AG04450 (cell line): Measurements from ENCODE around the gene METTL27. TPM values are rescaled to one million over a fixed set of nuclear protein-coding genes. Genes with fewer than 3 reads are reported as not detected.
"Not testable (repeated sequence)": the region's sequence is repeated elsewhere in the genome, so short reads cannot be mapped to it uniquely, and the experiment has no call there.

ENCODE experiments used
- CTCF ChIA-PET: fragments of 300-600, 350-600 bp; formaldehyde crosslinking; extraction: SDS; loops from one replicate; lab custom pipeline; 2022; ENCODE audit warnings: antibody characterized with exemption, inconsistent platforms; lab: Charles Lee
- POLR2A ChIA-PET: fragments of 350-600 bp; formaldehyde crosslinking; extraction: SDS; loops from one replicate; lab custom pipeline; 2021; ENCODE audit warnings: antibody characterized with exemption, inconsistent platforms; lab: Yijun Ruan, JAX
- DNase-seq: peaks from one replicate; pipeline ENCODE4 v3.0.0-alpha.2; 2011; ENCODE audit warnings: low read depth, low spot score
- H3K27ac ChIP-seq: one replicate; pipeline ENCODE4 v1.5.1; 2012; ENCODE audit warnings: low read depth, low read length, control low read depth
- H3K27me3 ChIP-seq: one replicate; pipeline ENCODE4 v1.6.0; 2012; ENCODE audit warnings: low read length; ENCODE audit not compliant: control insufficient read depth, insufficient read depth
- H3K4me3 ChIP-seq: 2 replicates; pipeline ENCODE4 v1.5.1; 2011; ENCODE audit warnings: mild to moderate bottlenecking, low read depth, low read length, control low read depth
- H3K9me3 ChIP-seq: 2 replicates; pipeline ENCODE4 v1.5.1; 2012; ENCODE audit warnings: low read length; ENCODE audit not compliant: control insufficient read depth, insufficient read depth
- polyA plus RNA-seq: library from polyadenylated mRNA; depleted of rRNA; stranded (reverse); fragments of >200 nt; gene quantifications from 2 replicates; pipeline ENCODE4 v1.2.3, GENCODE V29; 2011
- TF ChIP-seq, protein P1 (sequence below): IDR thresholded peaks from 2 replicates; pipeline ENCODE4 v1.5.1; 2011; ENCODE audit warnings: low read depth, low read length, control low read depth, inconsistent platforms

METTL27 gene
- polyA plus RNA-seq, 1 experiment: 2.6 TPM

DNA sequence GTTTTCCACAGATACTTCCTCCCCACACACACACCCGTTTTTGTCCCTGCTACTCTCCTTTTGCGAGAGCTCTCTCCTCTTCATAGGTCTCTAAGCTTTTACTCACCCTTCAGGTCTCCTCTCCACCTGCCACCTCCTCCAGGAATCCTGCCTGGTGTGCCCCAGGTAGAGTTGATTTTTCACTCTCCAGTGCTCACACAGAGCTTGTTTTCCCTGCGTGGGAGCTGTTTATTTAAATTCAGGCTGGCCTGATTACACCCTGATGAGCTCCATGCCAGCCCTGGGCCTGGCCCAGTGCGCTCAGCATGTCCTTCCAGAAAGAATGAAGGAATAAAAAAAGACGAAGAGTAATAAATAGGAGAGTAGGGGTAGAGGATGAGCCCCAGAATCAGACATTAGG, 19.1 kb downstream of the METTL27 start:
- CTCF ChIA-PET: interaction anchor here (1.1 to 1.8 kb wide), 2 partner anchors 12 to 32 kb away, joined by 4 to 6 read pairs; no protein-coding TSS in a partner anchor
- POLR2A ChIA-PET: interaction anchor here (1.3 to 2.1 kb wide), 2 partner anchors 19 to 28 kb away, joined by 6 to 10 read pairs; partner anchors contain the start of gene METTL27

DNA sequence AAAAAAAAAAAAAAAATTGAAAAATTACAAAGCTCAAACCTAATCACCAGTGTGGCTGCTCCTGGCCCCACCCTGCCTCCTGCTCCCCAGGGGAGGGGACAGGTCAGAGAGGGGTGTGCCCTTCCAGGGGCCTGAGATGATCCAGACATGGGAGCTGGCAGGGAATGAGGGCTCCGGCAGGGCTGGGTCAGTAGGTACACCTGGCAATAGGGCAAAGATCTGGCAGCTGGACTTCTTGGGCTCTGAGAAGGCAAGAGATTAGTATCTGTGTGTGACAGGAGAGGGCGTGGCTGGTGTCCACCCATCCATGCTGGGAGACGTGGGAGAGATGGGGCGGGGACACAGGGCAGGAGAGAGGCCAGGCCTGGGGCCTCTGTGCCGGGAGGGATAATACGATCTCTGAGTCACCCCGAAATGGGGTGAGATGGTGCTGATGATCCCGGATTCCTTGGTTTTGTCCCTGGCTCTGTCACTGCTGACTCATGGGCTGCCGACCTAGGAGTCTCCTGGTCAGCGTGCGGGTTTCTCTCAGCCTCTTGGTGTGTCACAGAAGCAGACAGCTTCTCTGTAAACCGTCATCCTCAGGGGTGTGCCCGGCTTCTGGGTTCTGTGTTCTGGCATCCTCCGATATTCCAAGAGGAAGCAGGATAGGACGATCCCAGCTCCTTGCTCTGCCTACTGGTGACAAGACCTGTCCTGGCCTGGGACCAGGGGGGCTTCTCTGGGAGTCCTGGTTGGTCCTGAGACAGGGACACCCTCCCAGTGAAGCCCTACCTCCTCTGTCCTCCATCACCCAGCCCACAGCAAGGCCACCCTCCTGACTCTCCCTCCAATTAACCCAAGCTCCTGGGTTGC, 19.8 kb downstream of the METTL27 start:
- DNase-seq: peak; percentile 54
- TF ChIP-seq, protein P1, sequence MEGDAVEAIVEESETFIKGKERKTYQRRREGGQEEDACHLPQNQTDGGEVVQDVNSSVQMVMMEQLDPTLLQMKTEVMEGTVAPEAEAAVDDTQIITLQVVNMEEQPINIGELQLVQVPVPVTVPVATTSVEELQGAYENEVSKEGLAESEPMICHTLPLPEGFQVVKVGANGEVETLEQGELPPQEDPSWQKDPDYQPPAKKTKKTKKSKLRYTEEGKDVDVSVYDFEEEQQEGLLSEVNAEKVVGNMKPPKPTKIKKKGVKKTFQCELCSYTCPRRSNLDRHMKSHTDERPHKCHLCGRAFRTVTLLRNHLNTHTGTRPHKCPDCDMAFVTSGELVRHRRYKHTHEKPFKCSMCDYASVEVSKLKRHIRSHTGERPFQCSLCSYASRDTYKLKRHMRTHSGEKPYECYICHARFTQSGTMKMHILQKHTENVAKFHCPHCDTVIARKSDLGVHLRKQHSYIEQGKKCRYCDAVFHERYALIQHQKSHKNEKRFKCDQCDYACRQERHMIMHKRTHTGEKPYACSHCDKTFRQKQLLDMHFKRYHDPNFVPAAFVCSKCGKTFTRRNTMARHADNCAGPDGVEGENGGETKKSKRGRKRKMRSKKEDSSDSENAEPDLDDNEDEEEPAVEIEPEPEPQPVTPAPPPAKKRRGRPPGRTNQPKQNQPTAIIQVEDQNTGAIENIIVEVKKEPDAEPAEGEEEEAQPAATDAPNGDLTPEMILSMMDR: no peak
- Histone ChIP-seq H3K27ac (peak overlapping the region; percentile 68), H3K4me3 (no peak overlapping the region), H3K9me3 (no peaks in the 10 kb centered on the region; the same call in 1 of the 2 replicates), H3K27me3 (no peaks in the 10 kb centered on the region)
- ChIA-PET CTCF (interaction anchor here (0.6 to 1.8 kb wide), 4 partner anchors 11 to 311 kb away, joined by 4 to 6 read pairs (median 4); no protein-coding TSS in a partner anchor), POLR2A (interaction anchor here (0.6 to 2.1 kb wide), 3 partner anchors 10 to 28 kb away, joined by 3 to 10 read pairs (median 6); partner anchors contain the start of gene METTL27)

More for the DNA sequence above, 19.1 kb downstream of the METTL27 start:
- DNase-seq: no peak
- Histone ChIP-seq H3K27me3 (no peaks in the 10 kb centered on the region), H3K9me3 (no peaks in the 10 kb centered on the region; the same call in 1 of the 2 replicates), H3K27ac (peak overlapping the region; percentile 68), H3K4me3 (no peak overlapping the region)
- TF ChIP-seq, protein P1: no peak

DNA sequence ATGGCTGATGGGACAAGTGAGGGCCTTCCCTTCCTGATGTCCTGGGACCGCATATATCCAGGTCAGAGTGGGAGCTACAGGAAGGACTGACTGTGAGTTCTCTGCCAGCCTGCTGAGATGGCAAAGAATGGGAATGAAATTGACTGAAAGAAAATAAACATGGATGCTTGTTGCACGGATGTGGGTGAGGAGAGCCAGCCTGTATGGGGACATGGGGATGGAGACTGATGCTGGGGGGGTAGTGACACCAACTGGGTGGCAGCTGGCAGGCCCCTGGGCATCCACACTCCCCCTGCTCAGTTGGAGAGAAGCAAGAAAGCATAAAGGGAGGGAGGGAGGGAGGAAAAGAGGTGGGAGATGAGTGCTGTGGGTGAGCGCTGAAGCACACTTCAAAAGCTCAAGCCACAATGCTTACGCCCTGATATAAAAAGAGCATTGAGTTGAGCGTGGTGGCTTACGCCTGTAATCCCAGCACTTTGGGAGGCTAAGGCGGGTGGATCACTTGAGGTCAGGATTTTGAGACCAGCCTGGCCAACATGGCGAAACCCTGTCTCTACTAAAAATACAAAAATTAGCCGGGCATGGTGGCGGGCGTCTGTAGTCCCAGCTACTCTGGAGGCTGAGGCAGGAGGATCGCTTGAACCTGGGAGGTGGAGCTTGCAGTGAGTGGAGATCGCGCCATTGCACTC, 20.6 kb downstream of the METTL27 start:
- H3K27me3 ChIP-seq, DNase-seq, H3K27ac ChIP-seq, H3K4me3 ChIP-seq, H3K9me3 ChIP-seq: not testable (repeated sequence)
- CTCF ChIA-PET: interaction anchor here (0.7 to 1.8 kb wide), 2 partner anchors 33 to 205 kb away, joined by 4 to 6 read pairs; no protein-coding TSS in a partner anchor
- POLR2A ChIA-PET: interaction anchor here (2.1 kb wide), 1 partner anchor 29 kb away, joined by 10 read pairs; no protein-coding TSS in a partner anchor

DNA sequence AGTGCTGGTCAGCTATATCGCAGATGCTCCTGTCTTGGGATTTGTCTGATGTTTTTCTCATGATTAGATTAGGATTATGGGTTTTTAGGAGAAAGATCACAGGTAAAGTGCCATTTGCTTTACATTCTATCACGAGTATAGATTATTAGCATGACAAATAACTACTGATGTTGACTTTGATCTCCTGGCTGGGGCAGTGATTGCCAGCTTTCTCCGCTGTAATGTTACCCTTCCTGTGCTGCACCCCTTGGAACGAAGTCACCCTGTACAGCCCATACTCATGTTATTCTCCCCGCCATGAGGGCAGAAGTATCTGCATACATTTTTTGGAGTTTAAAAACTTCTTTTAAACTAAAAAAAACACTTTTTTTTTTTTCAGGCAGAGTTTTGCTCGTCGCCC, 22.3 kb downstream of the METTL27 start:
- Histone ChIP-seq H3K4me3 (no peak overlapping the region), H3K9me3 (no peaks in the 10 kb centered on the region; the same call in 1 of the 2 replicates), H3K27me3 (no peaks in the 10 kb centered on the region), H3K27ac (no peak overlapping the region)
- ChIA-PET CTCF (interaction anchor here (0.6 to 1.0 kb wide), 2 partner anchors 9 to 148 kb away, joined by 3 read pairs; no protein-coding TSS in a partner anchor), POLR2A (no interaction called here)
- TF ChIP-seq, protein P1: no peak
- DNase-seq: no peak

DNA sequence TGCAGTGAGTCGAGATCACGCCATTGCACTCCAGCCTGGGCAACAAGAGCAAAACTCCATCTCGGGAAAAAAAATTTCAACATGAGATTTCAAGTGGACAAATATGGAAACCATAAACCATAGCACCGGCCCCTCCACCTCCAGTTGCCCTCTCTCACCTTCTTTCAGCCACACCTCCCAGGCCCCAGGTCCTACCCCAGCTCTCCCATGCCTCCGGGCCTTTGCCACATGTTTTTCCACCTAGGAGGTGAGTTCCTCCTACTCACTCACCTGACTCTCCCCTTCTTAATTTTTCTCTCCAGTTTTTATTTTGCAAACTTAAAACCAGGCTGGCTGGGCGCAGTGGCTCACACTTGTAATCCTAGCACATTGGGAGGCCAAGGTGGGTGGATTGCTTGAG, 25.2 kb downstream of the METTL27 start:
- TF ChIP-seq, protein P1: no peak
- Histone ChIP-seq H3K9me3 (peaks cover 5% of the 10 kb centered on the region; the same call in 1 of the 2 replicates), H3K4me3 (no peak overlapping the region), H3K27me3 (no peaks in the 10 kb centered on the region), H3K27ac (no peak overlapping the region)
- no peak for DNase-seq
- ChIA-PET CTCF (no interaction called here), POLR2A (no interaction called here)
